ENCODE data around the gene TARS2. TPM values are rescaled to one million over a fixed set of nuclear protein-coding genes. Genes with fewer than 3 reads are reported as not detected.
A peak's percentile ranks its signal among the peaks of the same experiment; 100 is the strongest.

TARS2 gene
- polyA plus RNA-seq, 1 of the 3 experiments (the other 2 are of a cell fraction), result 22.2 TPM

DNA sequence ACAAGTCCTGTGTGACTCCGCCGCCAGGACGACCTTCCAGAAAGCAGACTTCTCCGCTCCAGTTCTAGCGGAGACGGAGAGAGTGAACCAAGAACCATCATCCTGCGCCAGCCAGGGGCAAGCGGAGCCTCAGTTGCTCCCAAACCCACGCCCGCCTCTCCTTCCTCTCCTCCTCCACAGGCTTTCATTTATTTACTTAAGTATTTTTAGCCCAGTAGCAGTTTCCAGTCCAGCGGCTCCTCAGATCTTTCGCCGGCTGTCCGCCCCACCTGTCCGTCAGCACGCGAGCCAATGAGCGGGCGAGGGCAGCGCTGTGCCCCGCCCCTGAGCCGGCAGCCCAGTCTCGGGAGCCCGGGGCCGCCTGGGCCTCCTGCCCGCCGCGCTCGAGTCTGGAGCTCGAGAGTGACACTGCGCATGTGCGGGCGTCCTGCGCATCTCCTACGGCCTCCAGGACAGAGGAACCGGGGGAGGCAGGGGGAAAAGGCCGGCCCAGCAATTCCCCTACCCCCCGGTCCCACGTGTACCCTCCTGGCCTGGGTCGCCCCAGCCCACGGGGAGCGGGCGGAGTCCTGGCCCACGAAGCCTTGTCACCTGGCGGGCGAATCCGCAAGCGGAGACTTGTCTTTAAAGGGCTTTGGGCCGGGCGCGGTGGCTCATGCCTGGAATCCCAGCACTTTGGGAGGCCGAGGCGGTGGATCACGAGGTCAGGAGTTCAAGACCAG lies 28.3 kb downstream of the TARS2 start, which contains the start of gene FALEC:
Gene FALEC, plus strand, starts transcription at position 425 of the 722 bp plus-strand sequence.
- H3K4me3 ChIP-seq (ENCODE audit: low read depth in 2 of 2, low read length in 1 of 2), result peak within 1 kb of the TSS; percentile 59 to 70
- H3F3A ChIP-seq (replicated peaks; ENCODE audit: insufficient read depth), result peaks cover 7% of the 10 kb centered on the region
- no peaks in the 10 kb centered on the region for H3K9me2 ChIP-seq
- peak within 1 kb of the TSS; percentile 58 to 80 for H3K27ac ChIP-seq (ENCODE audit: low read depth in 2 of 2, low read length in 1 of 2)
- H3K27me3 ChIP-seq (ENCODE audit: insufficient read depth), result no peaks in the 10 kb centered on the region
- DNase-seq, result peak; percentile 99
- ChIA-PET POLR2A (interaction anchor here (0.6 to 1.5 kb wide), 8 partner anchors 9 to 211 kb away, joined by 3 to 5 read pairs (median 3); partner anchors contain the start of gene ENSA), CTCF (interaction anchor here (0.5 to 4.6 kb wide), 11 partner anchors 11 to 394 kb away, joined by 3 to 34 read pairs (median 3); partner anchors contain the start of gene MCL1)
- WGBS (ENCODE audit: low lambda C conversion rate), result 2% methylated on average over 46 of the region's 54 CpGs
- peak within 1 kb of the TSS; percentile 93 for H2AFZ ChIP-seq (ENCODE audit: low read depth)
- peak within 1 kb of the TSS; percentile 75 for H3K9ac ChIP-seq
- H4K20me1 ChIP-seq (ENCODE audit: insufficient read depth), result no peaks in the 10 kb centered on the region
- no peaks in the 10 kb centered on the region for H3K9me3 ChIP-seq
- H3K36me3 ChIP-seq (replicated peaks in 1 of 2; ENCODE audit: control insufficient read depth in 1 of 2, insufficient read depth in 2 of 2, low read length in 1 of 2), result no peaks in the 10 kb centered on the region
- no peaks in the 10 kb centered on the region for H3K79me2 ChIP-seq (ENCODE audit: insufficient read depth)
- peaks cover 2 to 4% of the 10 kb centered on the region in 2 experiments; a peak in 1 of 4 replicates for H3K4me1 ChIP-seq (ENCODE audit: control insufficient read depth in 1 of 2, insufficient read depth in 2 of 2, low read depth in 1 of 2, low read length in 1 of 2)
- TF ChIP-seq MAX (IDR thresholded peaks at IDR 0.05; ENCODE audit: low read depth) (peak; percentile 87), MXI1 (IDR thresholded peaks at IDR 0.05; ENCODE audit: low read depth, low read length) (peak; percentile 80), TEAD4 (IDR thresholded peaks at IDR 0.05; ENCODE audit: borderline replicate concordance, insufficient read depth) (no peak), POLR2AphosphoS5 (IDR thresholded peaks at IDR 0.05; ENCODE audit: low read depth, low read length) (0 out of 2 replicates have a peak, but pooled peaks have one; percentile 13), SIN3A (IDR thresholded peaks at IDR 0.05; ENCODE audit: borderline replicate concordance, low read depth, low read length) (no peak; the same call in 1 of the 2 replicates), EP300 (IDR thresholded peaks at IDR 0.05; ENCODE audit: borderline replicate concordance in 1 of 2, low read depth in 1 of 2, low read length in 1 of 2) (no peak), TCF12 (IDR thresholded peaks at IDR 0.05) (0 out of 2 replicates have a peak, but pooled peaks have one; percentile 6), CHD2 (IDR thresholded peaks at IDR 0.05; ENCODE audit: low read length, partially characterized antibody) (no peak), NRF1 (IDR thresholded peaks at IDR 0.05; ENCODE audit: low read depth, low read length) (peak; percentile 96), RFX5 (IDR thresholded peaks at IDR 0.05; ENCODE audit: low read length) (0 out of 2 replicates have a peak, but pooled peaks have one; percentile 33), GATA2 (CRISPR knock-in tag; IDR thresholded peaks at IDR 0.05) (no peak), RCOR1 (IDR thresholded peaks at IDR 0.05; ENCODE audit: low read length) (no peak; the same call in 1 of the 2 replicates), IRF3 (IDR thresholded peaks at IDR 0.05; ENCODE audit: low read depth, low read length) (no peak)
- TF ChIP-seq, protein P1, sequence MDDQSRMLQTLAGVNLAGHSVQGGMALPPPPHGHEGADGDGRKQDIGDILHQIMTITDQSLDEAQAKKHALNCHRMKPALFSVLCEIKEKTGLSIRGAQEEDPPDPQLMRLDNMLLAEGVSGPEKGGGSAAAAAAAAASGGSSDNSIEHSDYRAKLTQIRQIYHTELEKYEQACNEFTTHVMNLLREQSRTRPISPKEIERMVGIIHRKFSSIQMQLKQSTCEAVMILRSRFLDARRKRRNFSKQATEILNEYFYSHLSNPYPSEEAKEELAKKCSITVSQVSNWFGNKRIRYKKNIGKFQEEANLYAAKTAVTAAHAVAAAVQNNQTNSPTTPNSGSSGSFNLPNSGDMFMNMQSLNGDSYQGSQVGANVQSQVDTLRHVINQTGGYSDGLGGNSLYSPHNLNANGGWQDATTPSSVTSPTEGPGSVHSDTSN (IDR thresholded peaks at IDR 0.05), result peak; percentile 98
- TF ChIP-seq, protein P2, sequence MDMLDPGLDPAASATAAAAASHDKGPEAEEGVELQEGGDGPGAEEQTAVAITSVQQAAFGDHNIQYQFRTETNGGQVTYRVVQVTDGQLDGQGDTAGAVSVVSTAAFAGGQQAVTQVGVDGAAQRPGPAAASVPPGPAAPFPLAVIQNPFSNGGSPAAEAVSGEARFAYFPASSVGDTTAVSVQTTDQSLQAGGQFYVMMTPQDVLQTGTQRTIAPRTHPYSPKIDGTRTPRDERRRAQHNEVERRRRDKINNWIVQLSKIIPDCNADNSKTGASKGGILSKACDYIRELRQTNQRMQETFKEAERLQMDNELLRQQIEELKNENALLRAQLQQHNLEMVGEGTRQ (IDR thresholded peaks at IDR 0.05; ENCODE audit: borderline replicate concordance, low read depth, low read length), result no peak
- H3K4me2 ChIP-seq, result peak within 1 kb of the TSS; percentile 75
